GM19025 (cell line): Measurements from ENCODE around the gene KIR2DL1.
"Not testable (repeated sequence)": the region's sequence is repeated elsewhere in the genome, so short reads cannot be mapped to it uniquely, and the experiment has no call there.

ENCODE experiments used
- ATAC-seq: cut with Tn5 transposase; IDR thresholded peaks from one replicate; pipeline ENCODE4 v1.9.1; 2021; ENCODE audit warnings: mild to moderate bottlenecking, low read depth, moderate library complexity; ENCODE audit not compliant: unreplicated experiment

The KIR2DL1 gene

GRCh38 chr19:54817670-54818536 lies 48.3 kb downstream of the KIR2DL1 start:
- ATAC-seq, result no peak

GRCh38 chr19:54824416-54824815 lies 54.8 kb downstream of the KIR2DL1 start:
- not testable (repeated sequence) for ATAC-seq

- not testable (repeated sequence) for ATAC-seq
Observed at GRCh38 chr19:54825326-54825725, 55.7 kb downstream of the KIR2DL1 start.

GRCh38 chr19:54828064-54828463 lies 58.5 kb downstream of the KIR2DL1 start:
- not testable (repeated sequence) for ATAC-seq

GRCh38 chr19:54832496-54832895 lies 62.9 kb downstream of the KIR2DL1 start, which contains the start of gene KIR2DS4:
Gene KIR2DS4 (plus strand): TSS chr19:54832676.
- not testable (repeated sequence) for ATAC-seq
